Epithelial cell of proximal tubule (primary cell): Measurements from ENCODE around the gene NSFL1C. TPM values are rescaled to one million over a fixed set of nuclear protein-coding genes. Genes with fewer than 3 reads are reported as not detected.

Experiments used
- DNase-seq: peaks from one replicate; pipeline ENCODE4 v3.0.0-alpha.2; 2011; ENCODE audit warnings: low read depth
- H3K4me3 ChIP-seq: 2 replicates; pipeline ENCODE4 v1.5.1; 2011; ENCODE audit warnings: low read depth, mild to moderate bottlenecking, low read length
- CTCF ChIP-seq: conservative IDR thresholded peaks from 2 replicates; pipeline ENCODE4 v1.5.1; 2012; ENCODE audit warnings: low read depth, mild to moderate bottlenecking, low read length
- total RNA-seq: library from RNA; depleted of rRNA; stranded (reverse); fragments of >200 nt; gene quantifications from 2 replicates; pipeline ENCODE4 v1.2.3, GENCODE V29; 2015

Gene NSFL1C
- total RNA-seq, 1 donor from 2014 or later: 61.6 TPM

GRCh38 chr20:1457992-1458391, 8.7 kb downstream of the NSFL1C start:
- no peak for DNase-seq
- H3K4me3 ChIP-seq: no peak overlapping the region
- TF ChIP-seq CTCF: no peak

GRCh38 chr20:1456300-1456699, 10.3 kb downstream of the NSFL1C start:
- TF ChIP-seq CTCF: no peak
- H3K4me3 ChIP-seq: no peak overlapping the region
- no peak for DNase-seq

- no peak for TF ChIP-seq CTCF
- no peak overlapping the region for H3K4me3 ChIP-seq
- no peak for DNase-seq
Observed at GRCh38 chr20:1450926-1451491, 15.6 kb downstream of the NSFL1C start.

GRCh38 chr20:1449370-1449769, 17.3 kb downstream of the NSFL1C start:
- no peak for TF ChIP-seq CTCF
- DNase-seq: no peak
- no peak overlapping the region for H3K4me3 ChIP-seq

GRCh38 chr20:1448081-1448620, 18.5 kb downstream of the NSFL1C start:
- DNase-seq: no peak
- no peak overlapping the region for H3K4me3 ChIP-seq
- TF ChIP-seq CTCF: no peak

- no peak for DNase-seq
- no peak overlapping the region for H3K4me3 ChIP-seq
- no peak for TF ChIP-seq CTCF
Observed at GRCh38 chr20:1446536-1446935, 20.1 kb downstream of the NSFL1C start.

GRCh38 chr20:1443085-1443484, 23.6 kb downstream of the NSFL1C start:
- no peak overlapping the region for H3K4me3 ChIP-seq
- no peak for TF ChIP-seq CTCF
- no peak for DNase-seq
